GM18526 (cell line): ENCODE results near the gene AIG1.

Source experiments
- POLR2A ChIP-seq: IDR thresholded peaks from 3 replicates; pipeline ENCODE4 v1.6.1; 2011; ENCODE audit not compliant: insufficient read length; ENCODE audit errors: extremely low read depth

Gene AIG1

GRCh38 chr6:143053856-143054255, 6.8 kb upstream of the AIG1 start:
- no peak for TF ChIP-seq POLR2A

GRCh38 chr6:143054329-143054728, 6.4 kb upstream of the AIG1 start:
- no peak for TF ChIP-seq POLR2A

- TF ChIP-seq POLR2A: no peak
Observed at GRCh38 chr6:143055213-143055612, 5.5 kb upstream of the AIG1 start.

GRCh38 chr6:143055891-143056290, 4.8 kb upstream of the AIG1 start:
- no peak for TF ChIP-seq POLR2A

- no peak for TF ChIP-seq POLR2A
Observed at GRCh38 chr6:143058987-143059386, 1.7 kb upstream of the AIG1 start.

GRCh38 chr6:143059663-143060353, 881 bp upstream of the AIG1 start:
- TF ChIP-seq POLR2A: no peak

- TF ChIP-seq POLR2A: no peak
Observed at GRCh38 chr6:143060354-143060805, 309 bp upstream of the AIG1 start.

- no peak for TF ChIP-seq POLR2A
Observed at GRCh38 chr6:143061597-143062385, 1.1 kb downstream of the AIG1 start.

GRCh38 chr6:143062551-143062950, 1.9 kb downstream of the AIG1 start:
- no peak for TF ChIP-seq POLR2A

GRCh38 chr6:143063631-143064030, 2.9 kb downstream of the AIG1 start:
- no peak for TF ChIP-seq POLR2A

GRCh38 chr6:143064271-143064670, 3.6 kb downstream of the AIG1 start:
- no peak for TF ChIP-seq POLR2A

- TF ChIP-seq POLR2A: no peak
Observed at GRCh38 chr6:143064951-143065683, 4.4 kb downstream of the AIG1 start.

GRCh38 chr6:143068001-143068400, 7.3 kb downstream of the AIG1 start:
- no peak for TF ChIP-seq POLR2A

GRCh38 chr6:143074101-143074500, 13.4 kb downstream of the AIG1 start:
- TF ChIP-seq POLR2A: no peak

- no peak for TF ChIP-seq POLR2A
Observed at GRCh38 chr6:143074670-143075318, 14.1 kb downstream of the AIG1 start.
